ENCODE results near the gene CCDC157. TPM values are rescaled to one million over a fixed set of nuclear protein-coding genes. Genes with fewer than 3 reads are reported as not detected.

The CCDC157 gene
- total RNA-seq, 1 experiment from 2014 or later: 4.9 TPM

DNA sequence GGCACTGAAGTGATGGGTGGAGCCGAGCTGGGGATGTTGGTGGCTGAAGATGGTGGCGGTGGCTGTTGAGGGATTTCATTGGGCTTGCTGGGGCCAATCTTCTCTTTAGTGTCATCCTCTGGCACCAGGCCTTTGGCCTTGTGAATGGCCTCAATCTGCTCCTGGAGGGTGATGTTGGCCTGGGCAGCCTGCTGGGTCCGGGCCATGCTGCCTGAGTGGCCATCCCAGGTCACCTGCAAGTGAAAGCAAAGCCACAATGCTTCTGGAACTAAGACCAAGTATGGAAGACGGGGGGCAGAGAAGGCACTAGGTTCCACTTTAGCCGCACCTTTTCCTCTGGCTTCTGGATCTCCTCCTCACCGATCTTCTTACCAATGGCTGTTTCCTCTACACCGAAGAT lies 18.0 kb upstream of the CCDC157 start:
- Mint-ChIP-seq H3K4me3 (ENCODE audit: unreplicated experiment) (no peak overlapping the region), H3K9me3 (ENCODE audit: unreplicated experiment) (no peaks in the 10 kb centered on the region), H3K4me1 (ENCODE audit: low read depth, unreplicated experiment) (no peaks in the 10 kb centered on the region), H3K36me3 (ENCODE audit: insufficient read depth, unreplicated experiment) (peaks cover 92% of the 10 kb centered on the region), H3K27me3 (ENCODE audit: insufficient read depth, unreplicated experiment) (no peaks in the 10 kb centered on the region), H3K27ac (ENCODE audit: unreplicated experiment) (no peak overlapping the region)
- Histone ChIP-seq H3K4me1 (no peaks in the 10 kb centered on the region), H3K27me3 (replicated peaks; ENCODE audit: control insufficient read depth, insufficient read depth, low read length) (no peaks in the 10 kb centered on the region), H3K9me3 (no peaks in the 10 kb centered on the region), H3K36me3 (ENCODE audit: control insufficient read depth, insufficient read depth, low read length) (peaks cover 6% of the 10 kb centered on the region), H3K4me3 (ENCODE audit: low read depth, low read length) (no peak overlapping the region)
- BruUV-seq (replicated peaks): no TSS peak
- intact Hi-C loops (cut with micrococcal nuclease; ENCODE audit: unreplicated experiment): no loop called here
- CTCF ChIA-PET: interaction anchor here (0.5 kb wide), 1 partner anchor 11 kb away, joined by 3 read pairs; no protein-coding TSS in a partner anchor
- TF ChIP-seq, protein P1, sequence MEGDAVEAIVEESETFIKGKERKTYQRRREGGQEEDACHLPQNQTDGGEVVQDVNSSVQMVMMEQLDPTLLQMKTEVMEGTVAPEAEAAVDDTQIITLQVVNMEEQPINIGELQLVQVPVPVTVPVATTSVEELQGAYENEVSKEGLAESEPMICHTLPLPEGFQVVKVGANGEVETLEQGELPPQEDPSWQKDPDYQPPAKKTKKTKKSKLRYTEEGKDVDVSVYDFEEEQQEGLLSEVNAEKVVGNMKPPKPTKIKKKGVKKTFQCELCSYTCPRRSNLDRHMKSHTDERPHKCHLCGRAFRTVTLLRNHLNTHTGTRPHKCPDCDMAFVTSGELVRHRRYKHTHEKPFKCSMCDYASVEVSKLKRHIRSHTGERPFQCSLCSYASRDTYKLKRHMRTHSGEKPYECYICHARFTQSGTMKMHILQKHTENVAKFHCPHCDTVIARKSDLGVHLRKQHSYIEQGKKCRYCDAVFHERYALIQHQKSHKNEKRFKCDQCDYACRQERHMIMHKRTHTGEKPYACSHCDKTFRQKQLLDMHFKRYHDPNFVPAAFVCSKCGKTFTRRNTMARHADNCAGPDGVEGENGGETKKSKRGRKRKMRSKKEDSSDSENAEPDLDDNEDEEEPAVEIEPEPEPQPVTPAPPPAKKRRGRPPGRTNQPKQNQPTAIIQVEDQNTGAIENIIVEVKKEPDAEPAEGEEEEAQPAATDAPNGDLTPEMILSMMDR (IDR thresholded peaks at IDR 0.05; ENCODE audit: insufficient read depth in 1 of 2, low read depth in 1 of 2, low read length in 1 of 2, severe bottlenecking in 1 of 2, unreplicated experiment in 1 of 2): no peak
- no peak for DNase-seq
- POLR2A ChIA-PET: no interaction called here

DNA sequence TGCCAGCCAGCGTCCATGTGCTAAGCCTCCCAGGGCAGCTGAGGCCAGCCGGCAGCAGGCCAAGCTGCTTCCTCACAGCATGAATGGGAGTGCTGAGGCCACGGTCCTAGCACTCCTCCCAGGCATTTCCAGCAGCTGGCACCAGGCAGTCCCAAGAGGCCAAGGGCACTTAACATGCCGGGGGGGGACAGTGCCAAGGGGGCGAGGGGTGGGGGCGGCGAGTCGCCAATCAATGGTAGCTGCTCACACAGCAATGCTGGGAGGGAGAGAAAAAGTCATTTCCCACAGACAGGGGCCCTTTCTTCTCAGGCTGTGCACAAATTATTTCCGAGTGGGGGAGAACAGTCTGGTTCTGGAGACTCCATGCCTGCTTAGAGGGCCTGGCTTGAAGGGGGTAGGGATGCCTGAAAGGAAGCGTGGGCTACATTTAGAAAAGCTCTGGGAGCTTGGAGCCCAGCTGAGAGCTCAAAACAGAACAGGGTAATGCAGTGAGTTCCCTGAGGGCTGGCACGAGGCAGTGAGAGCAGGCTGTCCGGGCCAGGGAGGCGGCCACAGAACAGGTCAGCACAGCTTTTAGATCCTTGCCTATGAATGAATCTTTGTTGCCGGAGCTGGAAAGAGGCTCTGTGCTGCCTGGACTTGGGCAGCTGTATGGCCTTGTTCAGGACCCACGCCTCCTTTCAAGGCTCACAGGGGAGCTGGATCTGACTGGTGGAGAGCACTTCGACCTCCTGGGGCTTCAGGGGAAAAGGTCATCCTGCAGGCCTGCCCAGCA lies 15.7 kb upstream of the CCDC157 start:
- no TSS peak for BruUV-seq (replicated peaks)
- Mint-ChIP-seq H3K9me3 (ENCODE audit: unreplicated experiment) (no peaks in the 10 kb centered on the region), H3K4me3 (ENCODE audit: unreplicated experiment) (no peak overlapping the region), H3K27me3 (ENCODE audit: insufficient read depth, unreplicated experiment) (no peaks in the 10 kb centered on the region), H3K4me1 (ENCODE audit: low read depth, unreplicated experiment) (no peaks in the 10 kb centered on the region), H3K27ac (ENCODE audit: unreplicated experiment) (peak overlapping the region; percentile 51), H3K36me3 (ENCODE audit: insufficient read depth, unreplicated experiment) (peaks cover 88% of the 10 kb centered on the region)
- POLR2A ChIA-PET: interaction anchor here (0.5 kb wide), 1 partner anchor 14 kb away, joined by 3 read pairs; no protein-coding TSS in a partner anchor
- CTCF ChIA-PET: interaction anchor here (0.7 kb wide), 1 partner anchor 43 kb away, joined by 3 read pairs; no protein-coding TSS in a partner anchor
- Histone ChIP-seq H3K4me3 (ENCODE audit: low read depth, low read length) (no peak overlapping the region), H3K4me1 (no peaks in the 10 kb centered on the region), H3K36me3 (ENCODE audit: control insufficient read depth, insufficient read depth, low read length) (peaks cover 8% of the 10 kb centered on the region), H3K9me3 (no peaks in the 10 kb centered on the region), H3K27me3 (replicated peaks; ENCODE audit: control insufficient read depth, insufficient read depth, low read length) (no peaks in the 10 kb centered on the region)
- TF ChIP-seq, protein P1 (IDR thresholded peaks at IDR 0.05; ENCODE audit: insufficient read depth in 1 of 2, low read depth in 1 of 2, low read length in 1 of 2, severe bottlenecking in 1 of 2, unreplicated experiment in 1 of 2): no peak
- intact Hi-C loops (cut with micrococcal nuclease; ENCODE audit: unreplicated experiment): no loop called here
- DNase-seq: no peak

GRCh38 chr22:30344447-30345200 lies 12.2 kb upstream of the CCDC157 start:
- Mint-ChIP-seq H3K4me1 (ENCODE audit: low read depth, unreplicated experiment) (no peaks in the 10 kb centered on the region), H3K27ac (ENCODE audit: unreplicated experiment) (no peak overlapping the region), H3K9me3 (ENCODE audit: unreplicated experiment) (no peaks in the 10 kb centered on the region), H3K36me3 (ENCODE audit: insufficient read depth, unreplicated experiment) (peaks cover 69% of the 10 kb centered on the region), H3K27me3 (ENCODE audit: insufficient read depth, unreplicated experiment) (no peaks in the 10 kb centered on the region), H3K4me3 (ENCODE audit: unreplicated experiment) (no peak overlapping the region)
- Histone ChIP-seq H3K27me3 (replicated peaks; ENCODE audit: control insufficient read depth, insufficient read depth, low read length) (no peaks in the 10 kb centered on the region), H3K4me1 (no peaks in the 10 kb centered on the region), H3K36me3 (ENCODE audit: control insufficient read depth, insufficient read depth, low read length) (peaks cover 8% of the 10 kb centered on the region), H3K4me3 (ENCODE audit: low read depth, low read length) (no peak overlapping the region), H3K9me3 (no peaks in the 10 kb centered on the region)
- TF ChIP-seq, protein P1 (IDR thresholded peaks at IDR 0.05; ENCODE audit: insufficient read depth in 1 of 2, low read depth in 1 of 2, low read length in 1 of 2, severe bottlenecking in 1 of 2, unreplicated experiment in 1 of 2): no peak
- BruUV-seq (replicated peaks): no TSS peak
- intact Hi-C loops (cut with micrococcal nuclease; ENCODE audit: unreplicated experiment): no loop called here
- ChIA-PET POLR2A (no interaction called here), CTCF (no interaction called here)
- no peak for DNase-seq

Measured in Caco-2 (cell line).